GM19468 (cell line): ENCODE data around the gene KLHL8.
"Not testable (repeated sequence)": the region's sequence is repeated elsewhere in the genome, so short reads cannot be mapped to it uniquely, and the experiment has no call there.

Experiments
- ATAC-seq: cut with Tn5 transposase; IDR thresholded peaks from one replicate; pipeline ENCODE4 v1.9.1; 2021; ENCODE audit warnings: mild to moderate bottlenecking, moderate library complexity, moderate number of reproducible peaks; ENCODE audit not compliant: unreplicated experiment; ENCODE audit errors: extremely low read depth

Gene KLHL8

DNA sequence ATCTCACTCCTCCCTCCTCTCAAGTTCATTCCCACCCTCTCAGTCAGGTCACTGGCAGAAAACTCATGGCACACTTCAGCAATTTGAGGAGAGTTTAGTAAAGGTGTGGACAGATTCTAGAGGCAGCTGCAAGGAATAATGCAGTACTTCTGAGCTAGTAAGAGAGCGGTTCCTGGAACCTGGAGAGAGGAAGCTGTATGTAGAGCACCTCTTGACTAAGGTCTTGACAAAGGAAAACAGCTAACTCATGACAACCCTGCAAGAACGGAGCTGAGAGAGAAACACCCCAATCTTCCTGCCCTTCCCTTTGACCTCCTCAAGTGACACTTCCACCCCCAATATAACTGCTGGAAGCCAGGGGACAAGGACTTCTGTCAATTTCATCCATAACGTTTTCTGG is 9.6 kb upstream of the KLHL8 start:
- no peak for ATAC-seq

DNA sequence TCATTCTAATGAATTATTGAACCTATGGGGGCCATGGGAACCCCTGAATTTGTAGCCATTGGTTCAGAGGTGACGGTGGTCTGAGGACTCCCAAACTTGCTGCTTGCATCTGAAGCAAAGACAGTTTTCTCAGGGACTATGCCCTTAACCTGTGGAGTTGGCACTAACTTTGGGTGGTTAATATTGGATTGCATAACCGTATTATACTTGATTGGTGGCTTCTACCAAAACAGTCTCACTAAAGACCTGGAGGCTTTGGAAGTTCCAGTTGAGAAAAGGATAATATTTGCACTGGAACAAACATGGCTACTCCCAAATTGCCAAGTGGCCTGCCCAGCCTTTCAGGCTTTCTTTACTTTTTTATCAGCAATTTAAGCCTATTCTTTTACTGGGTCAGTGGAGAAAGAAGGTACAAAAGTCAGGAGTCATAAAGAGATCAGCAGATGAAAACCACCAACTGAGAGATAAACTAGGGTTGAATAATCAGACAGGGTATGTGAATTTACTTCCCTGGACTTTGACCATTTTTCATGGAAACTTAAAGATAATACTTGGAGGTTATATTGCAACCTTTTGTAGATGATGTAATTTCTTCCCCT is 7.9 kb upstream of the KLHL8 start:
- no peak for ATAC-seq

DNA sequence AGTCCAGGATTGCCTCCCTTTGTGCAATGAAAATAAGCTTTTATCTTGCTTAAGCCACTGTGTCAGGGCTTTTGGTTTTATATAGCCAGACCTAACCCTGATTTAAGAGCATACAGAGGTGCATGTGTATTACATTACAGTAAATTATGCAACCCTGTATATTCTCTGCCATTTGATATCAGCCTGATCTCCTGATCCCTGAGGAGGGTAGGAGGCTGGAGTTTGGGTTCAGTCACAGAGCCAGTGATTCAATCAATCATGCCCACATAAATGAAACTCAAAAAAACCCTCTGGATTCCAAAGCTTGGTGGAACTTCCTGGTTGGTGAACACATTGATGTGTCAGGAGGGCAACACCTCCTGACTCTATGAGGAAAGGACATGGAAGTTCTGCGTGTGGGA is 7.3 kb upstream of the KLHL8 start:
- ATAC-seq = no peak

DNA sequence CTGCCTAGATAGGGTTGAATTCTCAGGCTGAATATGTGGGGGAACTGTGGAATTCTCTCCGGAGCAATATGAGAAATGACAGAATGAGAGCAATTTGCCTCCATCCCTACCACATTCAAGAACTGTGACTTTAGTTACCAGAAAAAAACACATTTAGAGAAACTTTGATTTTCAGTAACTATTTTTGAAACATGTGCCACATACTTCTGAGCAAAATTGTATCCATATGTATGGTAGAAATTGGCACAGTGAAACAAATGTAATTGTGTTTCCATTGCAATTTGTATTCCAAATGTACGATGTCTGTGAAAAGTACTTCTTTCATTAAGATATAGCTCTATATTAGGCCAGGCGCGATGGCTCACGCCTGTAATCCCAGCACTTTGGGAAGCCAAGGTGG is 5.5 kb upstream of the KLHL8 start:
- no peak for ATAC-seq

DNA sequence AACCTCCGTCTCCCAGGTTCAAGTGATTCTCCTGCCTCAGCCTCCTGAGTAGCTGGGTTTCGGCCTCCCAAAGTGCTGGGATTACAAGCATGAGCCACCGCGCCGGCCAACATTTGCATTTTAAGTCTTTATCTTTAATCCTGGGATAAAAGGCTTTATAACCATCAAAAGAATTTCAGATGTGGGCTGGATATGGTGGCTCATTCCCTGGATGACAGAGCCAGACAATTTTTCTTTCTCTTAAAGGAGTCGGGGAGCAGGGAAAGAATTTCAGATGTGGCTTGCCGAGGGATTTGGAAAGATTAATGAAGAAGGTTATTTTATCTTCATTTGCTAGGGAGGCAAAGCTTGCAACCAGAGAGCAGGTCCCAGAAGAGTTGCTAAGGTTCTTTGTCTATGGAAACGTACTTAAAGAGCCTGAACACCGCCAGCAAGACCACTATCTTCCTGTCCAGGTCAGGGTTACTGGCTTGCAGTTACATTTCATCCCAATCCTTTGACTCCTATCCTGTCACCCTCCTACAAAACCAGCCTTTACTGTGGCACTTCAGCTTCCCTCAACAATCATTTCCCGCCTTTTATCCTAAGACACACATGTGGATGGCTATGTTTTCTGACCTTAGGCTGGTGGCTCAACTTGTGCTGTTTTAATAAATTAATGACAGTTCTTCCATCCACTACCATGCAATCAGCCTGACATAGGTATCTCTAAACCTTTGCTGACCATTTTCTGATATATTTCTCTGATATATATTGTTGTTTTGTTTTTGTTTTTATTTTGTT is 3.9 kb upstream of the KLHL8 start:
- ATAC-seq = no peak

DNA sequence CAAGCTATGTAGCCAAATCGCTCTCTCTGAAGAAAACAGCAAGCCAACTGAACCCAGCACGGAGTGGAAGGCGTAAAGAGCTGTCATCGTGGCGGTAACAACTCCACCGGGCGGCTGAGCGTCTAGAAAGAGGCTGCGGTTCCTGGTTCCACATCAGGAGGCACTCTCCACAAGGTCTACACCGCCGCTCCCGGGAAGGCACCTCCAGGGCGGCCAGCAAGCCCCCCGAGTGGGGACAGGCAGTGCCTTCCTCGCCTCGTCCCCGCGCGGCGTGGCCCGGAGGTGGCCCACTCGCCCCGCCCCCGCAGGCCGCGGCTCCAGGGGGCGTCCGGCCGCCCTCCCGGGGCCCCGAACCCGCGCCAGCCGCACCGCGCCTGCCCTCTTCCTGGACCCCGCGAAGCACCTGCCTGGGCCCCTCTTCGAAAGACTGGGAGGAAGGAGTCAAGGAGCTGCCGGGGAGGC is 755 bp downstream of the KLHL8 start:
- peak; percentile 19 for ATAC-seq

DNA sequence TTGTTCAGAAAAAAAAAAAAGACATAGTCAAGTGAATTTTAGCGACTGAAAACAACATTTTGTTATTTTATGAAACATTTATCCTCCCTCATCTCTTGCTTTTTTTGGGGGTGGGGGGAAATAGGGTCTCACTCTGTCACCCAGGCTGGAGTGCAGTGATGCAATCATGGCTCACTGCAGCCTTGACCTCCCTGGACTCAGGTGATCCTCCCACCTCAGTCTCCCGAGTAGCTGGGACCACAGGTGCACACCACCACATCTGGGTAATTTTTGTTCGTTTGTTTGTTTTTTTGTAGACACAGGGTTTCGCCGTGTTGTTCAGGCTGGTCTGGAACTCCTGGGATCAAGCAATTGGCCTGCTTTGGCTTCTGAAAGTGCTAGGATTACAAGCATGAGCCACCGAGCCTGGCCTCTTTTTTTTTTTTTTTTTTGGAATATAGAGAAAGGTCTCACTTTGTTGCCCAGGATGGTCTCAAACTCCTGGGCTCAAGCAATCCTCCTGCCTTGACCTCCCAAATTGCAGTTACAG is 3.1 kb downstream of the KLHL8 start:
- ATAC-seq = not testable (repeated sequence)

DNA sequence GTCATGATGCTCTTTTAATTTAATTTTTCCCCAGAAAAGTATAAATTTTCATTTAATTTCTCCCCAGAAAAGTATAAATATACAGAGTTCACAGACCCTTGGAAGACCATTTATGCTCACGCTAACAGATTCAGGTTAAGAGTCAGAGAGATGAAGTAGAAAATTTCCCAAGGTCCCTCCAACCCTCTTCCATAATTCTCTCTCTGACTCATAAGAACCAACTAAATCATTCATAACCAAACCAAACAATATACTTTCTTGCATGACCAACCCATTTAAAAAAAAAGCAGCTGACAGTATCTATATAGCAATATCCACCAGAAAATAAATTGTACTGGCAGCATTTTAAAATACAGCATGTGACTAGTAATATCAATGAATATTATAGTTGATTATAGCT is 3.9 kb downstream of the KLHL8 start:
- no peak for ATAC-seq

DNA sequence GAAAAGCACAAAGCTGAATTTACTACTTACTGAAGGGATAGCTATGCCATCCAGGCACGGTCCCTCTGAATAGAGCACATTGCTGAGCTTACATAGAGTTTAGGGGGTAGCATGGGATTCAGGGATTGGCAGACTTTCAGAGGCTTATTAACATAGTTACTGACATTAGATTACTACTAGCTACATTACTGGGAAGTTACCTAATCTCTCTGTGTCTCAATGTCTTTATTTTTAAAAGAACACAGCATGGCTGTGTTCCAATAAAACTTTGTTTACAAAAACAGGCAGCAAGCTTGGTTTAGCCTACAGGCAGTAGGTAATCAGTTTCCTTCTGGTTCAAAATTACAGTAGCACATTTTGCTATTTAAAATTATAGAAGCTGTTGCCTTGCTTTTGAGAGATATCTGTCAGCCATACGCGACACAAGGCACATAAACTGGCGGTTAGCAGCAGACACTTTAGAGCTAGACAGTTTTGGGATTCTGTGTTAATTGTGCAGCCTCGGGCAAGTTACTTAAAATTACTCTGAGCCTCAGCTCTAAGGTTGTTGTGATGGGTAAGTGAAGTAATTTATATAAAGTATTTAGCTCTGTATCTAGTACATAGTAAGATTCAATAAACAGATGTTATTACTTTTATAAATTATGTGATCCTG is 6.9 kb downstream of the KLHL8 start:
- no peak for ATAC-seq

DNA sequence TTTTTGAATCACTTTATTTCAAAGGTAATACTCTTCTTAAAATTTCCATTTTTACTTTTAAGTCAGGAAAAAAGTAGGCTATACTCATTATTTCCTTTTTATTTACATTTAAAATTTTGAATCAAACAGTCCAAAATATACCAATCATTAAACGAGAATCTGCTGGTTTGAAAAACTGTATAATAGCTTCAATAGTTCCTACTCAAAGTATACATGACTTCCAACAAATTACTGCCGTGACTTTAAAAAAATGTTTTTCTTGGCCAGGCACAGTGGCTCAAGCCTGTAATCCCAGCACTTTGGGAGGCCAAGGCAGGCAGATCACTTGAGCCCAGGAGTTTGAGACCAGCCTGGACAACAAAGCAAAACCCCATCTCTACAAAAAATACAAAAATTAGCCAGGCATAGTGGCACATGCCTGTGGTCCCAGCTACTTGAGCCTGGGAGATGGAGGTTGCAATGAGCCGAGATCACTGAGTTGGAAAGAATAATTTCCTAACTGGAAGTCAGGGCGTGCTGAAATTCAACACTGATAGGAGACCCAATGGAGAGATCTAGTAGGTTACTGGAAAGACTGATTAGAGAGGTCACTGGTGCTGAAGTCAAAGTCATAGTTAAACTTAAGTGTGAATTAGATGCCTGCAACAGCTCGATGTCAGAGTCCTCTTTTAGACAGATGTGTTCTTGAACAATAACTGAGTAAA is 9.0 kb downstream of the KLHL8 start:
- ATAC-seq = no peak

DNA sequence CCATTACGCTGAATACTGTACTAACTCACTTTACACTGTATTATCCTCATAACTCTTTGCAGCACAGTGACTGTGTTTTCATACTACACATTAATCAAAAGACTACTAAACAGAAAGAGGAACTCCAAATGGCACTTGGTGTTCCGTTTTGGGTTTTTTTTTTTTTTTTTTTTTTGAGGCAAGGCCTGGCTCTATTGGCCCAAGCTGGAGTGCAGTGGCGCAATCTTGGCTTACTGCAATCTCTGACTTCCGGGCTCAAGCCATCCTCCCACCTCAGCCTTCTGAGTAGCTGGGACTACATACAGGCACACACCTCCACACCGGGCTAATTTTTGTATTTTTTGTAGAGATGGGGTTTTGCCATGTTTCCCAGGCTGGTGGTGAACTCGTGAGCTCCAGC is 10.7 kb downstream of the KLHL8 start:
- no peak for ATAC-seq

DNA sequence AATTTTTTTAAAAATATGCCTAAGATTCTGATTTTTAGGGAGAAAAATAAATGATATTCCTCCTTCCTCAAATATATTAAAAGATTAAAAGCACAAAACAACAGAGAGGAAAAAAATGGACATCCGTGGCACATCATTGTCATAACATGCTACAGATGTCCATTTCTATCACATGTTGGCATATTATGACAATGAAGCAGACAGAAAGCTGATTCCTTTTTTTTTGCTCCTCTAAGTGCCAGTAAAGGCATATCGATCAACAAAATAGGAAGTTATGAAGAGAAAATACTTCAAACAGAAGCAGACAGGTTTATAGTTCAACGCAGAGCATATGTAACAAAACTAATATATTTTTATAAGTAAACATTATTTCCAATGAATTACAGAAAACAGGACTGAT is 11.2 kb downstream of the KLHL8 start:
- no peak for ATAC-seq

DNA sequence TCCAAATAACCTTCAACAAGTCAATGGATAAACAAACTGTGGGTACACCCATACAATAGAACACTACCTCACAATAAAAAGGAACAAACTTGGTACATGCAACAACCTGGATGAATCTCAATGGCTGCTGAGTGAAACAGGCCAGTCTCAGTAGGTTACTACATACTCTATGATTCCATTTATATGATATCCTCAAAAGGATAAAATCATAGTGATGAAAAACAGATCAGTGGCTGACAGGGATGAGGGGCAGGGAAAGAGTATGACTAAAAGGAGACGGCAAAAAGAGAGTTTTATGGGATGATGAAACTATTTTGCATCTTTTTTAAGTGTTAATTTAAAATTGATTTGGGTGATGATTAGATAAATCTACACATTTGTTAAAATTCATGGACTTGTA is 15.9 kb downstream of the KLHL8 start:
- ATAC-seq = no peak

DNA sequence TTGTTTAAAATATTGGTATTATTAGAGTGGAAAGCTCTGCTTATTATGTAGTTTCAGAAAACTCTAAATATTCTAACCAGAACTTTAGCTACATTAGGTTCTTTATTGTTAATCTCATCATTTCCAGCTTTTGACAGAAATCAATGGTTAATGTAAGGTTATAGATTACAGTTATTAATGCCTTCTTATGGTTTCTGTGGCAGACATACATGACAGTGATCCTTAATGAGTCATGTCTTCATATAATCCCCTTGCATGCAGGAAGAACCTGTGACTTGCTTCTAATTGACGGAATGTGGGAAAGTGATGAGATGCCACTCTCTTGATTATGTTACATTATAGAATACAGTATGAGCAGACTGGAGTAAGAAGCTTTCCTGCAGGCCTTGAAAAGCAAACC is 23.5 kb downstream of the KLHL8 start:
- no peak for ATAC-seq

DNA sequence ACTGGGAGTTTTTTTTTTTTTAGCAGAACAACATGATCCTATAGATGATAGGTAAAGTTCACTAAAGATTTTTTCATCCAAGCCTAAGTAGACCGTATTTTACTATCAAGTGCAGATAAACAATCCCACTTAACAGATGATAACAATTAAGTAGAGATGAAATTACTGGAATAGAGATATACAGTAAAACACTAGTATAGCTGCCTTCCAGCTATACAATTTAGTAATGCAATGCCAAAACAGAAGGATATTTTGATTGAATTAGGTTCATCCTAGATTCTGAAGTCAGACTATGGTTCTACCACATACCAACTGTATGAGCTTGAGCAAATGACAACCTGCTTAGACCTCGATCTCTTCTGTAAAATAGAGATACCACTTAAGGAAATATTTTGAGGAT is 24.3 kb downstream of the KLHL8 start:
- no peak for ATAC-seq

DNA sequence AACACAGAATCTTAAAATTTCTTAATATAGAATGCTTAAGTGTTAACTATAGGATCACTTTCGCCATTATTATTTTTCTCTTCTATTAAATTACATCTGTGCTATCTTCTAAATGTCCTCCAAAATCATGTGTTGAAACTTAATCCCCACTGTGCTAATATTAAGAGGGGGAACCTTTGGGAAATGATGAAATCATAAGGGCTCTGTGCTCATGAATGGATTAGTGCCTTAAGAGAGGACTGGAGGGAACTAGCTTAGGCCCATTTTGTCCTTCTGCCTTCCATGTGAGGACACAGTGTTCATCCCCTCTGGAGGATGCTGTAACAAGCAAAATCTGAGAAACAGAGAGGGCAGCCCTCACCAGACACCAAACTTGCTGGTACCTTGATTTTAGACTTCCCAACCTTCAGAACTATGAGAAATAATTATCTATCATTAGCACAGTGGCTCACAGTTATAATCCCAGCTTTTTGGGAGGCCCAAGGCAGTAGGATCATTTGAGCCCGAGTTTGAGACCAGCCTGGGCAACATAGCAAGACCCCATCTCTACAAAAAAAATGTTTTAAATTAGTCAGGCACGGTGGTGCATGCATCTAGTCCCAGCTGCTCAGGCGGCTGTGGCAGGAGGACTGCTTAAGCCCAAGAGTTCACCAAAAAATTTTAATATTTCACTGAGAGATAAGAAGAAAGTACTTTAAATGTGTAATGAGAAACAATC is 26.3 kb downstream of the KLHL8 start:
- ATAC-seq = no peak

DNA sequence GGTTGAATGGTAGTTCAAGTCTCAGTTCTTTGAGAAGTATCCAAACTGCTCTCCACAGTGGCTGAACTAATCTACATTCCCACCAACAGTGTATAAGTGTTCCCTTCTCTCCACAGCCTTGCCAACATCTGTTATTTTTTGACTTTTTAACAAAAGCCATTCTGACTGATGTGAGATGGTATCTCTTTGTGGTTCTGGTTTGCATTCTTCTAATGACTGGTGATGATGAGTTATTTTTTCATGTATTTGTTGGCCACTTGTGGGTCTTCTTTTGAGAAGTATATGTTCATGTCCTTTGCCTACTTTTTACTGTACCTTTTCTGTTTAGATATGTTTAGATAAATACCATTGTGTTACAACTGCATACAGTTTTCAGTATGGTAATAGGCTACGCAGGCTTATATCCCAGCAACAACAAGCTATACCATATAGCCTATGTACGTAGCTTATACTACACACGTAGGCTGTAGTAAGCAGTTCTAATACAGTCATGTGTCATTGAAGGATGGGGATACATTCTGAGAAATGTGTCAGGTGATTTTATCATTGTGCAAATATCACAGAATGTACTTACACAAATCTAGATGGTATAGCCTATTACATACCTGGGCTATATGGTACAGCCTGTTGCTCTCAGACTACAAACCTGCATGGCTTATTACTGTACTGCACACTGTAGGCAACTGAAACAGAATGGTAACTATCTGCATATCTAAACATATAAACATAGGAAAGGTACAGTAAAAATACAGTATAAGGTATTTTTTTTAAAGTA is 28.1 kb downstream of the KLHL8 start:
- no peak for ATAC-seq

DNA sequence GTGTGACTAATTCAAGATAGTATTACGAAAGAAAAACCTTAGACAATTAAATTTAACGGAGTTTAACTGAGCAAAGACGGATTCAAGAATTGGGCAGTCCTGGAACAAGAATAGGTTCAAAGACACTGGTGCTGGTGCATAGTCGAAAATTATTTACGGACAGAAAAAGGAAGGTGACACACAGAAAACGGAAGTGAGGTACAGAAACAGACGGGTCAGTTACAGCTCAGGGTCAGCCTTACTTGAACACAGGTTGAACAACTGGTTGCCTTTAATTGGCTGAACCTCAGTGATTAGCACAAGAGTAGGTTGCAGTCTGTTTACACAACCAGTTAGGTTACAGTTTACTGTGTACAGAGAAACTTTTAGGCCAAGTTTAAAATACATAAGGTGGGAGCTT is 31.5 kb downstream of the KLHL8 start:
- ATAC-seq = no peak

DNA sequence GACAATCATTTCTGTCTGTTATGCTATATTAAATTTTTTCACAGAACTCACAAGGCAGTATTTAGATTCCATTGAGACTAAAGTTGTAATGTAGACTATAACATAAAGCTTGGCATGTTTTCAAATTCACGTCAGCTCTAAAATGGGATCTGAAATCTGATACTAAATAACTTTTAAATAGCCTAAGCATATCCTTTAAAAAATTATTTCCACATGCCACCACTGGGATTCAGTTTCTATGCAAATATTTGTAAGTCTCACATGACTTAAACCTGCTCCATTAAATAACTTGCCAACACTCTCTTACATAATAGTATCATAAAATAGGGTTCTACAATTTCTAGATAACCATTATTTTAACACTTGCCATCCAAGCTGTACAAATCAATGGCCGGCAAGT is 32.4 kb downstream of the KLHL8 start:
- no peak for ATAC-seq
